Ramos (cell line): ENCODE measurements around the gene BTBD18.

Experiments used
- in situ Hi-C: fragments of 300-500 bp; cut with MboI; formaldehyde crosslinking; loops from one replicate; pipeline ENCODE4 v1.14.3; 2022; ENCODE audit warnings: low sequenced_read_pairs; ENCODE audit not compliant: unreplicated experiment

The BTBD18 gene

GRCh38 chr11:57776031-57776521 lies 24.5 kb upstream of the BTBD18 start:
- in situ Hi-C loops: no loop called here

GRCh38 chr11:57775491-57775890 lies 23.9 kb upstream of the BTBD18 start:
- in situ Hi-C loops: no loop called here

DNA sequence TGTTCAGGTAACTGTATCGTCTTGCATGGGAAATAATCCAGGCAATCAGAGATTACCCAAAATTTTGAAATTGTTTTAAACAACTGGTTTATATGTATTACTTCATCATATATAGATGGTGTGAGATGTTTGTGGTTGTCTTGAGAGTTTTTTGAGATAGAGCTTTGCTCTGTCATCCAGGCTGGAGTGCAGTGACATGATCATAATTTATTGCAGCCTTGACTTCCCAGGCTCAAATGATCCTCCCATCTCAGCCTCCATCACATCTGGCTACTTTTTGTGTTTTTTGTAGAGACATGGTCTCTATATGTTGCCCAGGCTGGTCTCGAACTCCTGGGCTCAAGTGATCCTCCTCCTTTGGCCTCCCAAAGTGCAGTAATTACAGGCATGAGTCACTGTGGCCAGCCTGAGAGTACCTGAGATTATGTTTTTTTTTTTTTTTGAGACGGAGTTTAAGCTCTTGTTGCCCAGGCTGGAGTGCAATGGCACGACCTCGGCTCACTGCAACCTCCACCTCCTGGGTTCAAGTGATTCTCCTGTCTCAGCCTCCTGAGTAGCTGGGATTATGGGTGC lies 21.5 kb upstream of the BTBD18 start:
- in situ Hi-C loops: no loop called here

DNA sequence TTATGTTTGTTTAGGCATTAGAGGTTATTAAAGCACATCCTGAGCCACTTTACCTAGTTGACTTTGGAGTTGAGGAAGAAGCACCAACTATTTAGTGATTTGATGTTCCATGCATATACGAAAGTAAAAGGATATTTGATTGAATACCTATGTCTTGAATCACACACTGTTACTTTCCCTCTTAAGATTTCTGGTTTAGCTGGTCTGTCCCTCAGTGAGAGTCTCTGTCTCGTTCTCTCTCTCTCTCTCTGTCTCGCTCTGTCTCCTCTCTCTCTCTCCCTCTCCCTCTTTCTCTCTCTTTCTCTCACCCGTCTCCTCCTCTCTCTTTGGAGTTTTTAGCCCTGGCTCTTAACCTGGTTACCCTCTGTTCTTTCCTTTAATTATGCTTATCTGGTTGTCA lies 20.9 kb upstream of the BTBD18 start:
- in situ Hi-C loops: no loop called here

DNA sequence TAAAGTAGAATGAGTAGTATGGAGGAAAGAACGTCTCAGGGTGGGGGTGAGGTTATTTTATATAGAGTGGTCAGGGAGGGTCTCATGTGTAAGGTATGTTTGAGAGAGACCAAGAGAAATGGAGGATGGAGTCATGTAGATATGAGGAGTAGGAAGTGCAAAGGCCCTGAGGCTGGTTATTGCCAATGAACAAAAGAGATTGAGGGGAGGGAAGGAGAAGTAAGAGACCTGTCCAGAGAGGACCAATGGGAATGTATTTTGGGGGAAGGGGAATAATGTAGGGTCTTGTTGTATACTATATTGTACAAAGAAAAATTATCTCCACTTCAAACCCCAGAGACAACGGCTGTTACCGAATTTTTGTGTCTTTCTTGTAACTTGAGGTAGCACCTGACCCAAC lies 19.7 kb upstream of the BTBD18 start:
- in situ Hi-C loops: no loop called here

DNA sequence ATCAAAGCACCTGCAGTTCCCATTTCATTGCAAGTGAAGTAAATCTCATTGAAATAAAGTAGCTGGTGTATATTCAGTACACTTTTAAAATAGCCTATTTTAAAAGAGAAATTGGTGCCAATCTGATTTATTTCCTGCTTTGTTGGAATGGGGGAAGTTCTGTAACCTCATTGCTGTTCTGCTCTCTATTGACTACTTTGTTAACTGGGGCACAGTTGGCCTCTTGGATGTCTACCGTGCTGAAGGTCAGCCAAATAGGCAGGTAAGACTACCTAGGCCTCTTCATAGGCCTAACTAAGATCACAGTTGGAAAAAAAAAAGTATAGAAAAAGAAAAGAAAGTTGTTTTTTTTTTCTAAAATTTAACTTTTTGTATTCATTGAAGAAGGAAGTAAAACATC lies 19.2 kb upstream of the BTBD18 start:
- in situ Hi-C loops: no loop called here

GRCh38 chr11:57764972-57765371 lies 13.4 kb upstream of the BTBD18 start:
- in situ Hi-C loops: no loop called here

GRCh38 chr11:57764566-57764965 lies 12.9 kb upstream of the BTBD18 start:
- in situ Hi-C loops: no loop called here

- in situ Hi-C loops: no loop called here
These were observed 12.4 kb upstream of the BTBD18 start for GRCh38 chr11:57764021-57764420.

GRCh38 chr11:57763568-57763967 lies 11.9 kb upstream of the BTBD18 start:
- in situ Hi-C loops: no loop called here

DNA sequence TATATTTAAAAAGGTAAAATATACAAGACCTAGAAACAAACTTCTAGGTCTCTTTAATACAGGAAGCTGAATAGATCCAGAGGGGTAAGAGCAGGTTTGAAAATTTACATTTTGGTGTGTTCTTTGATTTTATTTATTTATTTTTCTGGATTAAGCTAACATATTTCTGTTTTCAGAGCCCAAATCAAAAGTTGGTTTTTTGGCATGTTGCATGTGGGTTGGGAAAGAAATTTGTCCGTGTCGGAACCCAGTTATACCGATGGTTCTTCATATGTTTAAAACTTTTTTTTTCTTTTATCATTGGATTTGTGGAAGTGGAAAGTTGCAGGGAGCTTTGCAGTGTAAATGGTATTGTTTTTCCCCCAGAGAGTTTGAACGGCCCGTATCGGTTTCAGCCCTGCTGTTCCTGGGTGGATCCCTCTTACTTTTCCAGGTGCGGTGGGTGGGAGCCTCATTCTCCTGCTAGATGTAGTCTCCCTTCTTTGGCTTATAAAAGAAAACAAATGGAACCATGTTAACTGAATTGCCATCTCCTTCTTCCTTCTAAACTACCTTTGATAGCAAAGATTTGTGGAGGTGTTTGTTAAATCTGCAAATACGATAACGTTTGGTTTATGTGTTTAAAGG lies 10.7 kb upstream of the BTBD18 start:
- in situ Hi-C loops: no loop called here

DNA sequence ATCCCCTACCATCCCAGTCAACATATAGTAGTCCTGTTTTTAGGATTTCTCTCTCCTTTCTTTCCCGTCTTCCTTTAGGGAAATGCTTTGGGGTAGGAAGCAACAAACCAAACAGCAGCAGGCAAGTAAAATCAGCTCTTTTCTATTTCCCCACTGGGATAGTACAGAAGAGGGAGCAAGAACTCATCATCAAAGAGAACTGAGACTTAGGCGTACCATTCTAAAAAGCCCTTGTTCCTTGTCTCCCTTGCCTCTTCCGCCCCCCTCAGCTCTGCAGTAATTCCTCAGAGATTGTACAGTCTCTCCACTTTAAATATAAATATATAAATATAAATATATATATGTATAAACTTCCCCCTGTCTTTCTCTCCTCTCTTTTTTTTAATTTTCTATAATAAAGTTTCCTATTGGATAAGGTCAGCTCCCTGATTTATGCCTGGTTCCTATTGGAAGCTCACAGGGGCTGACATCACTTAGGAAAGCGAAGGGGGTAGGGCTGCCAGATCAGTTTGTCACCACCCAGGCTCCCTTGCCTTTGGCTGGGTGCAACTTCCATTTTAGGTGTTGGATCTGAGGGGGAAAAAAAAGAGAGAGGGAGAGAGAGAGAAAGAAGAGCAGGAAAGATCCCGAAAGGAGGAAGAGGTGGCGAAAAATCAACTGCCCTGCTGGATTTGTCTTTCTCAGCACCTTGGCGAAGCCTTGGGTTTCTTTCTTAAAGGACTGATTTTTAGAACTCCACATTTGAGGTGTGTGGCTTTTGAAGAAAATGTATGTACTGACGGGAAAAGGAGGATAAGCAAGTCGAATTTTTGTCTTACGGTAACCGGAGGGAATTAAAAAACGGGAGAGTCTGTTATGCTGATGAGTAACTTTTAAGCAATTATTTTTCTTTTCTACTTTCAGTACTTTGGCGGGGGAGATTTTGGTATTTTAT lies 9.9 kb upstream of the BTBD18 start, which contains the start of gene CTNND1:
Gene CTNND1 (plus strand): TSS at position 502 of the 934 bp plus-strand sequence. CDS start 29,677 bp downstream, outside the sequence.
- in situ Hi-C loops: no loop called here

DNA sequence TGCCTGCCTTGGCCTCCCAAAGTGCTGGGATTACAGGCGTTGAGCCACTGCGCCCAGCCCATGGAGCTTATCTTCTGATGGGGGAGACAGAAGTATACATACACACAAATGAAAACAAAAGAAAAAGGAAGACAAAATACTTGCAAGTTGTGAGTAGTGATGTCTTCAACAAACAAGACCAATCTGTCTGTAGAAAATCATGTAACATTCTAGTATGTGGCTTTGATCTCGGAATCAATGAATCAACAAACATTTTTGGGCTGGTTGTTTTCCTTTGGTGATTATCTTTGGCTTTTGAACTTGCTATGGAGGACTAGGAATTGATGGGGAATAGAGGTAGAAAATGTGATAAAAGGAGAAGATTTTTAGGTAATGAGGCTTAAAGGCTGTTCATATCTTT lies 6.6 kb upstream of the BTBD18 start:
- in situ Hi-C loops: no loop called here

GRCh38 chr11:57752954-57753353 lies 1.3 kb upstream of the BTBD18 start:
- in situ Hi-C loops: no loop called here

DNA sequence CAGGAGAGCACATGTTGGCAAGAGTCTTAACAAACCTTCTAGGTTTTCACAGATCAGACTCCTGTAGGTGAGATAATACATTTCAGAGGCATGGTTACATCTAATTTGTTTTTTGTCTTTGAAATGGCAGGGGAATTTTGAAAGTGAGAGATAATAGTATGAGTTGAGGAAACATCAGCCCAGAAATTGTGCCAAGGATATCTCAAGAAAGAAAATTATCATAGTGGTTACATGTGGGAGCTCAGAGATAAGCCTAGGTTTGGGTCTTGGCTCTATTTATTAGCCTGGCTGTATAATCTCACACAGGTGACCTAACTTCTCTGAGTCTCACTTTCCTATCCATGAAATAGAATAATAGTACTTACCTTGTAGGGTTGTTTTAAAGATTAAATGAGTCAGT lies 443 bp downstream of the BTBD18 start:
- in situ Hi-C loops: no loop called here

GRCh38 chr11:57746920-57747319 lies 4.7 kb downstream of the BTBD18 start:
- in situ Hi-C loops: no loop called here

DNA sequence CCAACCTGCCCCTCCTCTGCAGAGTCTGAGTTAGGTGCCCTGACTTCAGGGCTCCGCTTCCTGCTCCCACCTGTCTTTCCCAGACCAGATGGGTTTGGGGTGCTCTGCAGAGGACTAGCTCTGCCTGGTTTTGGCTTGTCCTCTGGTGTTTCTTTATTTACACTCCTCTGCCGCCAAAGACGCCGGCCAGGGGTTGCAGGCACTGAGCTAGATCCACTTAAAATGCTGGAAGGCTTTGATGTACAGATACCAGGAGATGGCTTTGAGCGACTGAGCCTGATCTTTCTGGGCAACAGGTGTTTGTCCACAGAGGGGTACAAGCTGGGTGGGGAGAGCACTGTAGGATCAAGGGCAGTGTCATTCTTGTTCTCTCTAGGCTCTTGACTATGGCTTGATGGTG lies 6.4 kb downstream of the BTBD18 start:
- in situ Hi-C loops: no loop called here

DNA sequence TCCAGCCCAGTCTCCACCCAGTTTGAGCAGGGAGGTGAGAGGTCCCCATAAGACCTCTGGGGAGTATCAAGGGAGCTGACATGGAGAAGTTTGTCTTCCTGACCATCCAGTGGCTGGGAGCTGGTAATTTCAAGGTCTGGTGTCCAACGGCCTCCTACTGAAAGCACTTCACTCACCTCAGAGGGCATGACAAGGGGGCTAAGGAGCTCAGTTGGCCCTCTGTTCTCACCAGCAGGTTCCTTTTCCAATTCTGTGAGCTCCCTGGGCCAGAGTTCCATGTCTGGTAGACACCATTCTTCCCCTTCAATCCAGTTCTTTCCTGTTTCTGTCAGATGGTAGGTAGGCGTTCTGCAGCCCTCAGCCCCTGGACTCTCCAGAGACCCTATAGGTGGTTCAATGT lies 7.3 kb downstream of the BTBD18 start:
- in situ Hi-C loops: no loop called here

GRCh38 chr11:57742087-57742452 lies 9.5 kb downstream of the BTBD18 start:
- in situ Hi-C loops: no loop called here

- in situ Hi-C loops: no loop called here
These were observed 10.2 kb downstream of the BTBD18 start, which contains the start of gene SELENOH for GRCh38 chr11:57741132-57742086. TSS of gene SELENOH (plus strand) at chr11:57741491. CDS start at chr11:57741596, 105 bp downstream.
